ENCODE measurements around the gene ALX4.

ALX4 gene

GRCh38 chr11:44315947-44316658 lies 6.2 kb upstream of the ALX4 start:
- H3K9me3 ChIP-seq: no peaks in the 10 kb centered on the region
- no peaks in the 10 kb centered on the region for H3K36me3 ChIP-seq
- H3K4me1 ChIP-seq: no peaks in the 10 kb centered on the region
- peaks cover 98% of the 10 kb centered on the region for H3K27me3 ChIP-seq
- no peak overlapping the region for H3K4me3 ChIP-seq (ENCODE audit: low read depth, low read length)
- no peak for DNase-seq
- no peak for TF ChIP-seq CTCF (IDR thresholded peaks at IDR 0.05; ENCODE audit: low read depth, low read length)

GRCh38 chr11:44314733-44315132 lies 4.8 kb upstream of the ALX4 start:
- no peak for TF ChIP-seq CTCF (IDR thresholded peaks at IDR 0.05; ENCODE audit: low read depth, low read length)
- no peaks in the 10 kb centered on the region for H3K36me3 ChIP-seq
- H3K4me1 ChIP-seq: no peaks in the 10 kb centered on the region
- H3K4me3 ChIP-seq (ENCODE audit: low read depth, low read length): no peak overlapping the region
- DNase-seq: no peak
- H3K27me3 ChIP-seq: peaks cover 96% of the 10 kb centered on the region
- H3K9me3 ChIP-seq: no peaks in the 10 kb centered on the region

- H3K4me1 ChIP-seq: no peaks in the 10 kb centered on the region
- no peak overlapping the region for H3K4me3 ChIP-seq (ENCODE audit: low read depth, low read length)
- no peaks in the 10 kb centered on the region for H3K9me3 ChIP-seq
- H3K27me3 ChIP-seq: peaks cover 96% of the 10 kb centered on the region
- no peaks in the 10 kb centered on the region for H3K36me3 ChIP-seq
- no peak for TF ChIP-seq CTCF (IDR thresholded peaks at IDR 0.05; ENCODE audit: low read depth, low read length)
- DNase-seq: no peak
These were observed 4.0 kb upstream of the ALX4 start for GRCh38 chr11:44313761-44314489.

- no peaks in the 10 kb centered on the region for H3K9me3 ChIP-seq
- no peak for DNase-seq
- TF ChIP-seq CTCF (IDR thresholded peaks at IDR 0.05; ENCODE audit: low read depth, low read length): no peak
- H3K4me3 ChIP-seq (ENCODE audit: low read depth, low read length): no peak overlapping the region
- H3K36me3 ChIP-seq: no peaks in the 10 kb centered on the region
- H3K4me1 ChIP-seq: no peaks in the 10 kb centered on the region
- H3K27me3 ChIP-seq: peaks cover 96% of the 10 kb centered on the region
These were observed 2.9 kb upstream of the ALX4 start for GRCh38 chr11:44312876-44313275.

GRCh38 chr11:44311339-44312261 lies 1.7 kb upstream of the ALX4 start:
- DNase-seq: no peak
- Histone ChIP-seq H3K36me3 (no peaks in the 10 kb centered on the region), H3K9me3 (no peaks in the 10 kb centered on the region), H3K27me3 (peaks cover 95% of the 10 kb centered on the region), H3K4me1 (no peaks in the 10 kb centered on the region), H3K4me3 (ENCODE audit: low read depth, low read length) (no peak overlapping the region)
- TF ChIP-seq CTCF (IDR thresholded peaks at IDR 0.05; ENCODE audit: low read depth, low read length): no peak
